Kidney (tissue), 14 donors: ENCODE data around the gene ZNF578. TPM values are rescaled to one million over a fixed set of nuclear protein-coding genes. Genes with fewer than 3 reads are reported as not detected.

ENCODE experiments used
- DNase-seq, 5 donors: peaks; one replicate each; pipeline ENCODE4 v3.0.0-alpha.2; 2013 to 2020
- FAIRE-seq: peaks from 2 replicates; lab custom pipeline; 2012; peaks lifted over from hg19 to GRCh38; lab: Jason Lieb, UNC
- H3K27ac ChIP-seq, 2 donors: one replicate each; pipeline ENCODE4 v1.7.0; 2013; ENCODE audit warnings: low read depth in 2 of 2, low read length in 2 of 2, inconsistent platforms in 1 of 2
- H3K27me3 ChIP-seq: one replicate; pipeline ENCODE4 v1.7.1; 2013; ENCODE audit warnings: low read length, inconsistent platforms; ENCODE audit not compliant: control insufficient read depth, insufficient read depth
- H3K36me3 ChIP-seq, 3 donors: one replicate each; pipeline versions ENCODE4 v1.7.0 to v1.7.1; 2013; ENCODE audit warnings: low read length in 3 of 3, control low read depth in 1 of 3, inconsistent platforms in 1 of 3; ENCODE audit not compliant: insufficient read depth in 3 of 3, control insufficient read depth in 2 of 3
- H3K4me1 ChIP-seq, 3 donors: one replicate each; pipeline versions ENCODE4 v1.7.0 to v1.7.1; 2013; ENCODE audit warnings: low read length in 3 of 3, inconsistent platforms in 1 of 3, low read depth in 1 of 3; ENCODE audit not compliant: control insufficient read depth in 2 of 3, insufficient read depth in 2 of 3
- H3K4me3 ChIP-seq, 3 donors: one replicate each; pipeline versions ENCODE4 v1.7.0 to v1.8.1; 2013; ENCODE audit warnings: low read length in 3 of 3, control low read depth in 1 of 3, inconsistent platforms in 1 of 3
- H3K9ac ChIP-seq, 3 donors: one replicate each; pipeline versions ENCODE4 v1.7.0 to v1.7.1; 2013; ENCODE audit warnings: low read length in 3 of 3, control low read depth in 1 of 3, inconsistent platforms in 1 of 3
- H3K9me3 ChIP-seq, 3 donors: one replicate each; pipeline versions ENCODE4 v1.7.0 to v1.7.1; 2013; ENCODE audit warnings: low read length in 3 of 3, control low read depth in 1 of 3, inconsistent platforms in 1 of 3; ENCODE audit not compliant: control insufficient read depth in 2 of 3, insufficient read depth in 1 of 3
- CTCF ChIP-seq: IDR thresholded peaks from 3 replicates; pipeline ENCODE4 v1.5.1; 2012; ENCODE audit warnings: mild to moderate bottlenecking, moderate library complexity, borderline replicate concordance; ENCODE audit not compliant: insufficient read depth; ENCODE audit errors: extremely low read depth
- intact Hi-C: fragments of 100-400 bp; cut with DNase I; formaldehyde crosslinking; loops from one replicate; pipeline ENCODE4 v1.11.1; 2022
- polyA plus RNA-seq: library from polyadenylated mRNA; stranded (reverse); fragments of 350-450 nt; fragmentation: Illumina TruSeq; extraction: RNeasy Lipid Tissue Mini Kit (QIAGEN cat#74804); gene quantifications from one replicate; pipeline ENCODE4 v1.2.3, GENCODE V29; 2014; ENCODE audit warnings: low read depth, low replicate concordance; ENCODE audit not compliant: insufficient read depth
- total RNA-seq: library from RNA; stranded (reverse); fragmentation: NEBNext Ultra II Directional; extraction: Animal tissue kit (Norgen Biotek cat#: 25700); gene quantifications from one replicate; pipeline ENCODE4 v1.2.1, GENCODE V29; 2021
- donor health status: control.
- donor health status: control.
- donor health status: control.
- donor health status: control.
- donor health status: control.
- donor health status: DM: yes; HTN: yes; CAD: no.
- donor health status: Normal renal cell carcinoma (clear cell type).

Gene ZNF578
- total and polyA plus RNA-seq, 2 donors from 2014 or later, result 0.69 to 3.7 TPM

- H3K9me3 ChIP-seq, result no peaks in the 10 kb centered on the region
- DNase-seq (peak in 1 of 5 donors; percentile 50), FAIRE-seq (no peak)
- intact Hi-C loops, result no loop called here
- H3K9ac ChIP-seq, result no peak overlapping the region
- H3K27ac ChIP-seq, result no peak overlapping the region
- H3K27me3 ChIP-seq, result no peaks in the 10 kb centered on the region
- H3K4me3 ChIP-seq, result no peak overlapping the region
- TF ChIP-seq CTCF, result no peak
- no peaks in the 10 kb centered on the region for H3K36me3 ChIP-seq
- H3K4me1 ChIP-seq, result peaks cover 0 to 4% (median 0%) of the 10 kb centered on the region in 3 donors
These were observed 69.2 kb downstream of the ZNF578 start for GRCh38 chr19:52522551-52522950.

- Histone ChIP-seq H3K4me1 (peaks cover 0 to 14% (median 0%) of the 10 kb centered on the region in 3 donors), H3K9ac (no peak overlapping the region), H3K36me3 (no peaks in the 10 kb centered on the region), H3K27ac (no peak overlapping the region), H3K27me3 (no peaks in the 10 kb centered on the region), H3K9me3 (no peaks in the 10 kb centered on the region), H3K4me3 (no peak overlapping the region)
- DNase-seq, result peak in 1 of 5 donors; percentile 12
- no peak for TF ChIP-seq CTCF
- intact Hi-C loops, result no loop called here
- no peak for FAIRE-seq
These were observed 70.7 kb downstream of the ZNF578 start for GRCh38 chr19:52524086-52524485.

- FAIRE-seq, result no peak
- intact Hi-C loops, result no loop called here
These were observed 74.0 kb downstream of the ZNF578 start, which contains the start of gene ZNF808 for GRCh38 chr19:52527134-52527955. ZNF808 (plus strand) TSS chr19:52527668; CDS start chr19:52543285, 15,617 bp downstream.

More at GRCh38 chr19:52527134-52527955, 74.0 kb downstream of the ZNF578 start, which contains the start of gene ZNF808:
- peak; percentile 39 for TF ChIP-seq CTCF
- H3K36me3 ChIP-seq, result no peaks in the 10 kb centered on the region
- H3K9ac ChIP-seq, result peak within 1 kb of the TSS; percentile 58 to 95 (median 81)
- peak; percentile 95 to 99 (median 97) for DNase-seq
- peak within 1 kb of the TSS; percentile 90 to 96 (median 95) for H3K4me3 ChIP-seq
- peaks cover 0 to 15% (median 0%) of the 10 kb centered on the region in 3 donors for H3K4me1 ChIP-seq
- no peaks in the 10 kb centered on the region for H3K27me3 ChIP-seq
- H3K27ac ChIP-seq, result peak within 1 kb of the TSS; percentile 94 to 97
- no peaks in the 10 kb centered on the region for H3K9me3 ChIP-seq
